ENCODE results near the gene RNF212. TPM values are rescaled to one million over a fixed set of nuclear protein-coding genes. Genes with fewer than 3 reads are reported as not detected.

The RNF212 gene
- total RNA-seq, 2 donors from 2014 or later, result 1.6 to 2.9 TPM

- ATAC-seq (no peak), DNase-seq (no peak)
- intact Hi-C loops (cut with DNase I, micrococcal nuclease), result no loop called here
These were observed 19.7 kb downstream of the RNF212 start for GRCh38 chr4:1093391-1094335.

DNA sequence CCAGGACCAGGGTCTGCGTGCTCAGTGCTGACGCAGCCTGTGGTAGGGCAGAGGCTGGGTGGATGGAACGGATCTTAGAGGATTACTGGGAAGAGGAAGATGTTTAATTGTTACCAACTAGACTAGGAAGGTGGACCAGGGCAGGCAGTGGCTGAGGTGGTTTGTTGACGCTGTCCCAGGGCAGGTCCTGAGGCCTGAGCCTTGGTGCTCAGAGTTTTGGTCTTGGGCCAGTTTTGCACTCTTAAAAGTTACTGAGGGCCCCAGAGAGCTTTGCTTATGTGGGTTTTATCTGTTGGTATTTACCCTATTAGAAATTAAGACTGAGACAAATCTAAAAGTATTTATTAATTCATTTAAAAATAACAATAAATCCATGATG lies 20.4 kb downstream of the RNF212 start:
- intact Hi-C loops (cut with DNase I, micrococcal nuclease), result no loop called here
- DNase-seq, result no peak
- ATAC-seq, result no peak

DNA sequence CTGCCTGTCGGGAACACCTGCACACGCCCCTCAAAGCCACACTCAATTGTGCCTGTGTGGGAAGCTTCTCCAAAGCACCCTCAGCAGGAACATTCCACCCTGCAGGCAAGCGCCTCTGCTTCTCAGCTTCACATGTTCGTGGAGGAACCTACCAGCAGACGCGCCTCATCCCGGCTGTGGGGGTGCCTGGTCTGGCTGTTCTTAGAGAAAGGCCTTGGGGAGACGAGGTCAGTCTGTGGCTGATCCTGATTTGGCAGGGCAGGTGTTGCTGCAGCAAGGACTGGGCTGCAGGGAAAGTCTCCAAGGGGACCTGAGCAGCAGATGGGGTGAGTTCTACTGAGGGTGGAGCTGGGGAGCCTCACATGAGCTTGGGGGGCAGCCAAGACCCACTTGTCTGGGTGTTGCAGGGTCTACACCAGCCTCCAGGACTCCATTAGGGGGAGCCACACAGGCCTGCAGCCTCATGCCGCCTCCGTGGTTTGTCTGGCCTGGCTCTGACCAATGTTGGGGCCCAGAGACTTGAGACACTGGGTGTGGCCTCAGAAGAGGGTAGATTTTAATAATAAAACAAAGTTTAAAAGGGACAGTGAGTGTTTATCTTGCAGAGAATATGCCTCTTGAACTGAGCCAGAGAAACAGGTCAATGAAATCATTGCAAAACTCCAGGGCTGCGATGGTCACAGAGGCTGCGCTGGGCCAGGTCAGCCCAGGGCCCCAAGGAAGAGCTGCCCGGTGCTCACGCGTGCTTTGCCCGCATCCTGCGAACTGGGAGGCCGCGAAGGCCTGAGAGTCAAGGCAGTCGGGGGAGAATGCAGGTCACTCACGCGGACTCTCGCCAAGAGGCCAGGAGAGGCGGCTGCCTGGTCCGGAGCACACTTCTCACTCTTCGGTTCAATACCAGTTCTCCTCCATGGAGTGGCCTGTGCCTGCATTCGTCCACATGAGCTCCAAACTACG lies 21.1 kb downstream of the RNF212 start:
- DNase-seq (no peak), ATAC-seq (no peak)
- intact Hi-C loops (cut with DNase I, micrococcal nuclease), result no loop called here

GRCh38 chr4:1091561-1091995 lies 21.8 kb downstream of the RNF212 start:
- intact Hi-C loops (cut with DNase I, micrococcal nuclease), result no loop called here
- ATAC-seq (no peak), DNase-seq (no peak)

DNA sequence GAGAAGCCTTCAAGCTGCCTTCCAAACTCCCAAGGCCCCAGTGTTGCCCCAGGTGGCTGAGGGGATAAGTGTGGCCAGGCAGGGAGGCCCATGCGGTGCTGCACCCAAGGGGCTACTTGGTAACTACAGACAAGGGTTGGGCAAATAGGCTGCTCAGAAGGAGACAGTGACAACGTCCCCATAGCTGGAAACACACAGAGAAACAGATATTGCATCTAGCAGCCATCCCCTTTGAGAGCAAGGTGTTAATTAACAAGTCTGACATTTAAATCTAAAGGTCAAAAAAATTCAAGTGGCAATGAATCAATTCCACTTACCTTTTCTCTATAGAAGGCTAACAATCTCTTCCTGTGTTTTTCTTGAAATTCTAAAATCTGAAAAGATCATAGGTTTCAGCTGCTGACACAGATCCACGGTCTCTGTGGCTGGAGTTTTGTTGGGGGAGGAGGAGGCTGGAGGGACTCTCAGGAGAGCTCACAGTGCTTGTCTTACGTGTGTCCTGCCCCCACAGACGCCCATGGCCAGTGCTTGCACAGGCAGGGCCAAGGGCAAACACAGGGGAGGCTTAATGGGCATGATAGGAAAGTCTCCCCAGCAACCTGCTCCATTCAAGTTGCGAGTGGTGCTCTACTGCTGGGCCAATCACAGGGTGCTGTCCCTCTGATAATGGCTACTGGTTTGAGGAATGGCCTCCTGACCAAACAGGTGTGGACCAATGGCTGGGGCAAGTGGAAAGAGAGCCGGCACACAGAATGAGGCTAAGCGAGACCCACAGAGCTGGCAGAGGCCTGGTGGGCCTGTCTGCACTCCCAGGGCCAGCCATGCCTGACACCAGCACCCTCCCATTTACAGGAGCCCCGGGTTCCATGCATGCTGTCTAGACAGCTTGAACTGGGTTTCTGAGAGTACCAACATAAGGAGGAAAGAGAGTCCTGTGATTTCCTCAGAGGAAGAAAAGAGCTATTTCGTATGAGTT lies 22.6 kb downstream of the RNF212 start:
- intact Hi-C loops (cut with DNase I, micrococcal nuclease), result no loop called here
- peak in 1 of 2 donors; percentile 7 for DNase-seq
- no peak for ATAC-seq

GRCh38 chr4:1090036-1090435 lies 23.3 kb downstream of the RNF212 start:
- DNase-seq, result peak in 1 of 2 donors; percentile 15
- no peak for ATAC-seq
- intact Hi-C loops (cut with DNase I, micrococcal nuclease), result no loop called here

GRCh38 chr4:1087371-1087770 lies 26.0 kb downstream of the RNF212 start:
- ATAC-seq, result no peak
- intact Hi-C loops (cut with DNase I, micrococcal nuclease), result no loop called here
- DNase-seq, result peak in 1 of 2 donors; percentile 10

DNA sequence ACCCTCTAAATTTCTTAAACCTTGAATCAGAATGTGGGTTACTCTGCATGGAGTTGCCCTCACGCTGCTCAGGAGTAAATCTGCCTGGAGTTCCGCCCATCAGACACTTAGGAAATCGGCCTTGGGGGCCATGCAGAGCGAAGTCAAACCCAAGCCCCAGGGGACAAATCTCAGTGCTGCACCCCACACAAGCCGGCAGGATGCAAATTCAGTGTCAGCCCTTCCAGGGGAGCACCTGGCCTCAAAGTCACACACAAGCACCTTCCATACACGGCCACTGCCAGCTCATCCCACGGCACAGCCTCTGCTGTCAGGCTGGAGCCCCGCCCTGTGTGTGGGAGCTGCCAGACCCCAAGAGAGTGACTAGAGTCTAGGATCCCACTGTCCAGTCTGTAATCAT lies 27.4 kb downstream of the RNF212 start:
- DNase-seq (peak in 1 of 2 donors; percentile 11), ATAC-seq (no peak)

GRCh38 chr4:1085404-1085799 lies 28.0 kb downstream of the RNF212 start:
- DNase-seq, result no peak
- ATAC-seq, result no peak
- intact Hi-C loops (cut with DNase I, micrococcal nuclease), result no loop called here

More for the DNA sequence above, 27.4 kb downstream of the RNF212 start:
- intact Hi-C loops (cut with DNase I, micrococcal nuclease), result no loop called here

DNA sequence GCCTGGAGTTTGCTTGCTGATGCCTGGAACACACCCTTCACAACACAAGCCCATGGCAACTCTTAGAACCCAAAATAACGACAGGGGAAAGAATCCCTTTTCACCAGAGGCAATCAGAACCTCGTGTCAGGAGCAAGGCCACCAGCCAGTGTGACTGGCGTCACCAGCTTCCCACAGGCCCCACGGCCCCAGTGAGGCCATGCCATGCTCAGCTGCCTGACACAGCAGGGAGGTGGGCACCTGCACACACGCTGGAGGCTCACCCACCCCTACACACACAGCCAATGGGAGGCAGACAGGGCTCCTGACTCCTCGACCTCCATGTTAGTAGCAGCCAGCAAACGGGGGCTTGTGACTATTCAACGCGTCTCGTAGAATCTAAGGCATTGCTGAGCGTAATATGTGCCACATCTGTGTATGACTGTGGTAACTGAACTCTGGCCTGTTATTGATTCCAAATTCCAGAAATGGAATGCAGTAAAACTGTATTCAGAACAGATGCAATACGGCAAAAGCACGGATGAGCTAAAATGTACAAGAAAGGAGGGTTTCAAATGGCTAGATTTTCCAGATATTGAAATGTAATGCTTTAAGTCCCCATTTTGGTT lies 28.5 kb downstream of the RNF212 start:
- intact Hi-C loops (cut with DNase I, micrococcal nuclease), result no loop called here
- peak in 1 of 2 donors; percentile 17 for DNase-seq
- ATAC-seq, result no peak

DNA sequence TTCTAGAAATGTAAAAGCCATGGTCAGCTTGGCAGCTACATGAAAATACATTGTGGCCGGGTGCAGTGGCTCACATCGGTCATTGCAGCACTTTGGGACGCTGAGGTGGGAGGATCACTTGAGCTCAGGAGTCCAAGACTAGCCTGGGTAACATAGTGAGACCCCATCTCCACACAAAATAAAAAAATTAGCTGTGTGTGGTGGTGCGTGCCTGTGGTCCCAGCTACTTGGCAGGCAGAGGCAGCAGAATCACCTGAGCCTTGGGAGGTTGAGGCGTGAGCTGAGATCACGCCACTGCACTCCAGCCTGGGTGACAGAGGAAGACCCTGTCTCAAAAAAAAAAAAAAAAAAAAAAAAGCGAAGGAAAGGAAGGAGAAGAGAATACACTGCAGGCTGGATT lies 29.0 kb downstream of the RNF212 start:
- ATAC-seq (no peak), DNase-seq (peak in 1 of 2 donors; percentile 5)
- intact Hi-C loops (cut with DNase I, micrococcal nuclease), result no loop called here

DNA sequence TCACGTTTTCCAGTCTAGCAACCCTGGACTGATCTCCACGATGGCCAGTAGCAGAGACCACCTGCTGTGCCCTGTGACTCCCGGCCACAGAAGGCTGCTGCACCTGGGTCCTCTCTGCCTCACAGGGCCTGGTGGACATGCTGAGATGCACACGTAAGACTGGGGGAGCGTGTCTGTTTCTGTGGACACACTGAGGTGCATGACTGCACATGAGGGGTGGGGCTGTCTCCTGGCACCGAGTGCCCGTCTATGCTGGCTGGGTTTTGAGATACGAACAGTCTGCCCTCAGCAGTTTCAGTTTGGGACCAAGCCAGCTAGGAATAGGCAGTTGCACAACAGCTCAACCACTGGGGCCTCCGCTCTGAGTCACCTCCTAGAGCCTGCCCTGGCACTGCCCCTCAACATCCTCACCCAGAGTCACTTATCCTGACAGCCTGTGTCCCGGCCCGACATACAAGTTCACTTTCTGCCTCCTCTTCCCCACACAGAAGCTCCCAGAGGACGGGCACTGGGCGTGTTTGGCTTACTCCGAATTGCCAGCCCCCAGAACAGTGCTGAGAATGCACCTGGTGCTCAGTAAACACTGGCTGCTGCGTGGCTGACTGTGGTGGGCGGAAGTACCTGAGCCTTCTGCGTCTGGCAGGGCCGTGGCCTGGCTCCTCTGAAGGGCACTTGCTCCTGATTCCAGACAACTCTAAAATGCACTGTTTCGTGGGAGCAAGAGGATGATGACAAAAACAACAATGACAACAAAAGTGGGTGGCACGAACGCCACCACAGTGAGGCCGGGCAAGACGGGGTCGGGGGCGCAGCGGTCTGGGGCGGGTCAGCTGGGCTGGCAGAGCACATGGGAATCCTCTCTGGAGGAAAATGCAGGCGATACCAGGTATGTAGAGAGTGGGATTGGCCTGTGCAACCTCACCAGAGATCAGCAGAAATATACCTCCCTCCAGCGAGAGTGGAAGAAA lies 30.9 kb downstream of the RNF212 start:
- intact Hi-C loops (cut with DNase I, micrococcal nuclease), result no loop called here
- ATAC-seq, result peak; percentile 94

DNA sequence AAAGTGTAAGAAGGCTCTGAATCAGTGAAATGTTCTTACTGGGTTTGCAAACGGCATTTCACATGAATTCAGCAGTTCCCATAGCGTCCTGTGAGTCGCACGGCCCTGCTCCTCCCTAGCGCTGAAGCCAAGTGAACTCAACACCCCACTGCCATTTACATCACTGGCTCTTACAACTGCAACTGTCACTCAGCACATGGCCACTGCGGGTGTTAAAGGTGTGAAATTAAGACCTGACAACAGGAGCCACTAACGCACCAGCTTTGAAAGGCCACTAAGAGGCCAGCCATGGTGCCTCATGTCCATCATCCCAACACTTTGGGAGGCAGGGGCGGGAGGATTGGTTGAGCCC lies 31.7 kb downstream of the RNF212 start:
- intact Hi-C loops (cut with DNase I, micrococcal nuclease), result no loop called here
- ATAC-seq (no peak), DNase-seq (peak in 1 of 2 donors; percentile 14)

More for the DNA sequence above, 30.9 kb downstream of the RNF212 start:
- DNase-seq, result peak; percentile 48 to 79

- DNase-seq (peak in 1 of 2 donors; percentile 15), ATAC-seq (no peak)
- intact Hi-C loops (cut with DNase I, micrococcal nuclease), result no loop called here
These were observed 32.2 kb downstream of the RNF212 start for GRCh38 chr4:1080961-1081688.

DNA sequence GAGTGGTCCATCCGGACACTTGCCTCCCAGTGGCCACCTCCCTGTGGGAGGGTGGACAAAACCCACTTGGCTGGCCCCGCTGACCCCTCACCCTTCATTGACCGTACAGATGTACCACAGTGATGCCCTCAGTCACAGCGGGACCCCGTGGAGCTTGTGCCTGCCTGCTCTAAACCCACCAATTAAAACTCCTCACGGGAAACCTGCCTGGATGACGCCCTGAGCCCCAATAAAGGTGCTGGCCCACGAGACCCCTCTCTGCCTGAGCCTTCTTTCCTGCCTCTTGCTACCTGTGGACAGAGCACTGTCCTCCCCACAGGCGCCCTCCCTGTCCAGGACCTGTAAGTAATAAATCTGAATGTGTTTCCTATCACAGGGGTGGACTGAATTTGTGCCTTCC lies 32.9 kb downstream of the RNF212 start:
- DNase-seq (peak in 1 of 2 donors; percentile 23), ATAC-seq (no peak)
- intact Hi-C loops (cut with DNase I, micrococcal nuclease), result no loop called here

- intact Hi-C loops (cut with DNase I, micrococcal nuclease), result no loop called here
- ATAC-seq (no peak), DNase-seq (peak in 1 of 2 donors; percentile 18)
These were observed 33.6 kb downstream of the RNF212 start for GRCh38 chr4:1079711-1080265.
